Astrocyte (in vitro differentiated cells and primary cell): Measurements from ENCODE around the gene ART5. TPM values are rescaled to one million over a fixed set of nuclear protein-coding genes. Genes with fewer than 3 reads are reported as not detected.
"Not testable (repeated sequence)": the region's sequence is repeated elsewhere in the genome, so short reads cannot be mapped to it uniquely, and the experiment has no call there.

ENCODE experiments used
- DNase-seq: peaks from one replicate; pipeline ENCODE4 v3.0.0-alpha.2; 2010; ENCODE audit warnings: low read depth
- FAIRE-seq: peaks from 2 replicates; lab custom pipeline; 2011; peaks lifted over from hg19 to GRCh38; lab: Jason Lieb, UNC
- H2AFZ ChIP-seq: 2 replicates; pipeline ENCODE4 v1.6.0; 2012; ENCODE audit warnings: low read depth, low read length, inconsistent platforms
- H3K27ac ChIP-seq: 2 replicates; pipeline ENCODE4 v1.5.1; 2011; ENCODE audit warnings: low read depth, low read length, inconsistent platforms
- H3K27me3 ChIP-seq: 2 replicates; pipeline ENCODE4 v1.6.0; 2011; ENCODE audit warnings: low read length, inconsistent platforms; ENCODE audit not compliant: insufficient read depth
- H3K36me3 ChIP-seq: 2 replicates; pipeline ENCODE4 v1.5.1; 2011; ENCODE audit warnings: low read length, inconsistent platforms; ENCODE audit not compliant: insufficient read depth
- H3K4me1 ChIP-seq: 2 replicates; pipeline ENCODE4 v1.5.1; 2011; ENCODE audit warnings: low read length, inconsistent platforms; ENCODE audit not compliant: insufficient read depth
- H3K4me2 ChIP-seq: 2 replicates; pipeline ENCODE4 v1.6.0; 2012; ENCODE audit warnings: low read length, inconsistent platforms
- H3K4me3 ChIP-seq: 2 replicates; pipeline ENCODE4 v1.5.1; 2011; ENCODE audit warnings: low read depth, mild to moderate bottlenecking, low read length, inconsistent platforms; ENCODE audit not compliant: insufficient read depth
- H3K79me2 ChIP-seq: 2 replicates; pipeline ENCODE4 v1.6.0; 2012; ENCODE audit warnings: mild to moderate bottlenecking, low read length, inconsistent platforms; ENCODE audit not compliant: insufficient read depth
- H3K9ac ChIP-seq: 2 replicates; pipeline ENCODE4 v1.6.0; 2012; ENCODE audit warnings: mild to moderate bottlenecking, low read length, inconsistent platforms
- H3K9me3 ChIP-seq: 2 replicates; pipeline ENCODE4 v1.5.1; 2012; ENCODE audit warnings: low read depth, mild to moderate bottlenecking, low read length, inconsistent platforms; ENCODE audit not compliant: insufficient read depth
- H4K20me1 ChIP-seq: 2 replicates; pipeline ENCODE4 v1.6.0; 2012; ENCODE audit warnings: low read length, inconsistent platforms; ENCODE audit not compliant: insufficient read depth
- H3K27ac Mint-ChIP-seq: one replicate; pipeline ENCODE4 v1.8.0; 2021; ENCODE audit warnings: mild to moderate bottlenecking, mixed read lengths; ENCODE audit not compliant: unreplicated experiment
- H3K27me3 Mint-ChIP-seq: one replicate; pipeline ENCODE4 v1.8.0; 2021; ENCODE audit warnings: low read depth, mixed read lengths; ENCODE audit not compliant: unreplicated experiment
- H3K36me3 Mint-ChIP-seq: one replicate; pipeline ENCODE4 v1.8.0; 2021; ENCODE audit warnings: low read depth, mixed read lengths; ENCODE audit not compliant: unreplicated experiment
- H3K4me1 Mint-ChIP-seq: one replicate; pipeline ENCODE4 v1.8.0; 2021; ENCODE audit warnings: low read depth, mixed read lengths; ENCODE audit not compliant: unreplicated experiment
- H3K4me3 Mint-ChIP-seq: one replicate; pipeline ENCODE4 v1.8.0; 2021; ENCODE audit warnings: mild to moderate bottlenecking, moderate library complexity, mixed read lengths; ENCODE audit not compliant: unreplicated experiment
- H3K9me3 Mint-ChIP-seq: one replicate; pipeline ENCODE4 v1.8.0; 2021; ENCODE audit warnings: mild to moderate bottlenecking, mixed read lengths; ENCODE audit not compliant: unreplicated experiment
- CTCF ChIP-seq: IDR thresholded peaks from 2 replicates; pipeline ENCODE4 v1.5.1; 2011; ENCODE audit warnings: low read depth, mild to moderate bottlenecking, inconsistent platforms, low read length, moderate library complexity; ENCODE audit not compliant: insufficient read depth
- EZH2 ChIP-seq: IDR thresholded peaks from 2 replicates; pipeline ENCODE4 v1.6.1; 2012; ENCODE audit warnings: mild to moderate bottlenecking, low read length, inconsistent platforms; ENCODE audit not compliant: insufficient read depth
- total RNA-seq: library from RNA; stranded (reverse); gene quantifications from 2 replicates; pipeline ENCODE4 v1.2.1, GENCODE V29; 2021

Gene ART5
- total RNA-seq, 1 donor from 2014 or later = 4.1 TPM

GRCh38 chr11:3605771-3606203, 36.0 kb downstream of the ART5 start:
- Mint-ChIP-seq H3K4me3 (no peak overlapping the region), H3K9me3 (no peaks in the 10 kb centered on the region), H3K4me1 (no peaks in the 10 kb centered on the region), H3K27ac (no peak overlapping the region), H3K36me3 (no peaks in the 10 kb centered on the region), H3K27me3 (peaks cover 8% of the 10 kb centered on the region)
- no peak for DNase-seq
- no peaks in the 10 kb centered on the region for H3K36me3 ChIP-seq
- H3K4me3 ChIP-seq = no peak overlapping the region
- no peak for TF ChIP-seq EZH2
- TF ChIP-seq CTCF = no peak
- no peaks in the 10 kb centered on the region for H3K79me2 ChIP-seq
- no peaks in the 10 kb centered on the region for H4K20me1 ChIP-seq
- no peaks in the 10 kb centered on the region for H3K4me1 ChIP-seq
- no peak overlapping the region for H2AFZ ChIP-seq
- no peak overlapping the region for H3K4me2 ChIP-seq
- no peaks in the 10 kb centered on the region for H3K27me3 ChIP-seq
- no peak for FAIRE-seq
- H3K9ac ChIP-seq = no peak overlapping the region
- H3K9me3 ChIP-seq = no peaks in the 10 kb centered on the region
- H3K27ac ChIP-seq = no peak overlapping the region

- FAIRE-seq (no peak), DNase-seq (no peak)
- no peaks in the 10 kb centered on the region for H3K9me3 ChIP-seq
- no peak overlapping the region for H2AFZ ChIP-seq
- H3K36me3 ChIP-seq = no peaks in the 10 kb centered on the region
- H3K27me3 Mint-ChIP-seq = peaks cover 10% of the 10 kb centered on the region
- no peak overlapping the region for H3K4me3 ChIP-seq
- H3K36me3 Mint-ChIP-seq = no peaks in the 10 kb centered on the region
- no peaks in the 10 kb centered on the region for H3K4me1 ChIP-seq
- no peaks in the 10 kb centered on the region for H3K27me3 ChIP-seq
- H3K4me2 ChIP-seq = no peak overlapping the region
- no peaks in the 10 kb centered on the region for H3K4me1 Mint-ChIP-seq
- no peak overlapping the region for H3K27ac ChIP-seq
- no peaks in the 10 kb centered on the region for H3K79me2 ChIP-seq
- TF ChIP-seq EZH2 (no peak), CTCF (no peak)
- no peaks in the 10 kb centered on the region for H3K9me3 Mint-ChIP-seq
- no peak overlapping the region for H3K27ac Mint-ChIP-seq
- no peak overlapping the region for H3K4me3 Mint-ChIP-seq
- H3K9ac ChIP-seq = no peak overlapping the region
- no peaks in the 10 kb centered on the region for H4K20me1 ChIP-seq
Observed at GRCh38 chr11:3605283-3605662, 36.5 kb downstream of the ART5 start.

- H3K9me3 ChIP-seq = no peaks in the 10 kb centered on the region
- TF ChIP-seq CTCF = no peak
- H3K4me1 ChIP-seq = no peaks in the 10 kb centered on the region
- no peak overlapping the region for H3K27ac Mint-ChIP-seq
- H4K20me1 ChIP-seq = no peaks in the 10 kb centered on the region
- H3K36me3 ChIP-seq = no peaks in the 10 kb centered on the region
- no peaks in the 10 kb centered on the region for H3K36me3 Mint-ChIP-seq
- no peak overlapping the region for H3K9ac ChIP-seq
- no peaks in the 10 kb centered on the region for H3K4me1 Mint-ChIP-seq
- FAIRE-seq (no peak), DNase-seq (no peak)
- no peaks in the 10 kb centered on the region for H3K79me2 ChIP-seq
- H3K4me2 ChIP-seq = no peak overlapping the region
- no peak overlapping the region for H3K27ac ChIP-seq
- no peak overlapping the region for H2AFZ ChIP-seq
- H3K27me3 Mint-ChIP-seq = peaks cover 10% of the 10 kb centered on the region
- H3K9me3 Mint-ChIP-seq = no peaks in the 10 kb centered on the region
- no peaks in the 10 kb centered on the region for H3K27me3 ChIP-seq
- H3K4me3 Mint-ChIP-seq = no peak overlapping the region
- H3K4me3 ChIP-seq = no peak overlapping the region
Observed at GRCh38 chr11:3604167-3604566, 37.6 kb downstream of the ART5 start.

- H3K9me3 ChIP-seq, H3K27ac ChIP-seq, H3K36me3 ChIP-seq, H3K4me2 ChIP-seq, H3K4me3 ChIP-seq, H3K27me3 ChIP-seq, H2AFZ ChIP-seq, H3K79me2 ChIP-seq, H3K36me3 Mint-ChIP-seq, H3K9me3 Mint-ChIP-seq, DNase-seq, H3K4me1 ChIP-seq, H3K4me1 Mint-ChIP-seq, FAIRE-seq, H4K20me1 ChIP-seq, H3K27ac Mint-ChIP-seq, H3K9ac ChIP-seq, H3K4me3 Mint-ChIP-seq: not testable (repeated sequence)
- peaks cover 11% of the 10 kb centered on the region for H3K27me3 Mint-ChIP-seq
Observed at GRCh38 chr11:3600201-3600600, 41.6 kb downstream of the ART5 start.
